ENCODE data around the gene PARVB.
A peak's percentile ranks its signal among the peaks of the same experiment; 100 is the strongest.

Gene PARVB

GRCh38 chr22:44075670-44076069, 51.6 kb downstream of the PARVB start:
- H3K4me3 Mint-ChIP-seq, result no peak overlapping the region
- peaks cover 5% of the 10 kb centered on the region for H3K36me3 Mint-ChIP-seq
- DNase-seq (ENCODE audit: low spot score in 2 of 2), result no peak
- no peaks in the 10 kb centered on the region for H3K4me1 Mint-ChIP-seq
- H3K27ac Mint-ChIP-seq, result no peak overlapping the region
- no peak for ATAC-seq
- H3K9me3 Mint-ChIP-seq, result no peaks in the 10 kb centered on the region

GRCh38 chr22:44076825-44077224, 52.7 kb downstream of the PARVB start:
- no peak overlapping the region for H3K27ac Mint-ChIP-seq
- no peak overlapping the region for H3K4me3 Mint-ChIP-seq
- DNase-seq (ENCODE audit: low spot score in 2 of 2), result no peak
- peaks cover 5% of the 10 kb centered on the region for H3K36me3 Mint-ChIP-seq
- H3K9me3 Mint-ChIP-seq, result no peaks in the 10 kb centered on the region
- H3K4me1 Mint-ChIP-seq, result no peaks in the 10 kb centered on the region
- ATAC-seq, result no peak

- ATAC-seq, result peak; percentile 66
- Mint-ChIP-seq H3K9me3 (no peaks in the 10 kb centered on the region), H3K4me3 (no peak overlapping the region)
Measured at GRCh38 chr22:44080936-44081861, 57.1 kb downstream of the PARVB start.

GRCh38 chr22:44082801-44083200, 58.7 kb downstream of the PARVB start:
- Mint-ChIP-seq H3K4me3 (no peak overlapping the region), H3K27ac (no peak overlapping the region), H3K36me3 (no peaks in the 10 kb centered on the region), H3K9me3 (no peaks in the 10 kb centered on the region), H3K4me1 (peaks cover 5% of the 10 kb centered on the region)
- DNase-seq (ENCODE audit: low spot score in 2 of 2) (no peak), ATAC-seq (no peak)

More at GRCh38 chr22:44080936-44081861, 57.1 kb downstream of the PARVB start:
- H3K36me3 Mint-ChIP-seq, result peaks cover 3% of the 10 kb centered on the region
- no peak overlapping the region for H3K27ac Mint-ChIP-seq
- H3K4me1 Mint-ChIP-seq, result peaks cover 5% of the 10 kb centered on the region
- peak; percentile 40 to 78 for DNase-seq (ENCODE audit: low spot score in 2 of 2)

GRCh38 chr22:44084044-44084772, 60.1 kb downstream of the PARVB start:
- no peak for ATAC-seq
- Mint-ChIP-seq H3K36me3 (no peaks in the 10 kb centered on the region), H3K27ac (no peak overlapping the region), H3K4me1 (peaks cover 5% of the 10 kb centered on the region), H3K4me3 (no peak overlapping the region), H3K9me3 (no peaks in the 10 kb centered on the region)
- DNase-seq (ENCODE audit: low spot score in 2 of 2), result no peak

- Mint-ChIP-seq H3K4me3 (no peak overlapping the region), H3K36me3 (no peaks in the 10 kb centered on the region), H3K27ac (no peak overlapping the region), H3K4me1 (peaks cover 5% of the 10 kb centered on the region), H3K9me3 (no peaks in the 10 kb centered on the region)
- ATAC-seq, result peak; percentile 41
- DNase-seq (ENCODE audit: low spot score in 2 of 2), result no peak
Measured at GRCh38 chr22:44085743-44086270, 61.7 kb downstream of the PARVB start.

- no peaks in the 10 kb centered on the region for H3K36me3 Mint-ChIP-seq
- DNase-seq (ENCODE audit: low spot score in 2 of 2) (no peak), ATAC-seq (no peak)
- H3K4me3 Mint-ChIP-seq, result no peak overlapping the region
- no peak overlapping the region for H3K27ac Mint-ChIP-seq
- H3K9me3 Mint-ChIP-seq, result no peaks in the 10 kb centered on the region
- peaks cover 5% of the 10 kb centered on the region for H3K4me1 Mint-ChIP-seq
Measured at GRCh38 chr22:44086271-44087088, 62.4 kb downstream of the PARVB start.

- DNase-seq (ENCODE audit: low spot score in 2 of 2) (no peak), ATAC-seq (no peak)
- Mint-ChIP-seq H3K27ac (no peak overlapping the region), H3K9me3 (no peaks in the 10 kb centered on the region), H3K4me3 (no peak overlapping the region), H3K4me1 (peaks cover 5% of the 10 kb centered on the region), H3K36me3 (no peaks in the 10 kb centered on the region)
Measured at GRCh38 chr22:44087089-44087430, 63.0 kb downstream of the PARVB start.

GRCh38 chr22:44088976-44089570, 65.0 kb downstream of the PARVB start:
- H3K36me3 Mint-ChIP-seq, result no peaks in the 10 kb centered on the region
- ATAC-seq (no peak), DNase-seq (ENCODE audit: low spot score in 2 of 2) (no peak)
- H3K9me3 Mint-ChIP-seq, result no peaks in the 10 kb centered on the region
- H3K27ac Mint-ChIP-seq, result no peak overlapping the region
- H3K4me3 Mint-ChIP-seq, result no peak overlapping the region
- H3K4me1 Mint-ChIP-seq, result peaks cover 5% of the 10 kb centered on the region

GRCh38 chr22:44089717-44090570, 65.8 kb downstream of the PARVB start:
- Mint-ChIP-seq H3K4me3 (no peak overlapping the region), H3K36me3 (peaks cover 4% of the 10 kb centered on the region), H3K4me1 (peaks cover 5% of the 10 kb centered on the region), H3K27ac (no peak overlapping the region), H3K9me3 (no peaks in the 10 kb centered on the region)
- no peak for ATAC-seq
- no peak for DNase-seq (ENCODE audit: low spot score in 2 of 2)

- DNase-seq (ENCODE audit: low spot score in 2 of 2) (no peak), ATAC-seq (no peak)
- H3K9me3 Mint-ChIP-seq, result no peaks in the 10 kb centered on the region
- H3K36me3 Mint-ChIP-seq, result peaks cover 10% of the 10 kb centered on the region
- H3K4me1 Mint-ChIP-seq, result peaks cover 4% of the 10 kb centered on the region
- H3K4me3 Mint-ChIP-seq, result no peak overlapping the region
- no peak overlapping the region for H3K27ac Mint-ChIP-seq
Measured at GRCh38 chr22:44090571-44090905, 66.4 kb downstream of the PARVB start.

- Mint-ChIP-seq H3K4me3 (no peak overlapping the region), H3K9me3 (no peaks in the 10 kb centered on the region), H3K27ac (no peak overlapping the region), H3K4me1 (no peaks in the 10 kb centered on the region), H3K36me3 (peaks cover 17% of the 10 kb centered on the region)
- no peak for DNase-seq (ENCODE audit: low spot score in 2 of 2)
- peak; percentile 73 for ATAC-seq
Measured at GRCh38 chr22:44091021-44091721, 67.1 kb downstream of the PARVB start.

GRCh38 chr22:44091751-44092150, 67.6 kb downstream of the PARVB start:
- H3K4me1 Mint-ChIP-seq, result no peaks in the 10 kb centered on the region
- peaks cover 17% of the 10 kb centered on the region for H3K36me3 Mint-ChIP-seq
- no peak overlapping the region for H3K27ac Mint-ChIP-seq
- H3K9me3 Mint-ChIP-seq, result no peaks in the 10 kb centered on the region
- DNase-seq (ENCODE audit: low spot score in 2 of 2) (no peak), ATAC-seq (no peak)
- no peak overlapping the region for H3K4me3 Mint-ChIP-seq
